Measurements from ENCODE around the gene ZNF264.

DNA sequence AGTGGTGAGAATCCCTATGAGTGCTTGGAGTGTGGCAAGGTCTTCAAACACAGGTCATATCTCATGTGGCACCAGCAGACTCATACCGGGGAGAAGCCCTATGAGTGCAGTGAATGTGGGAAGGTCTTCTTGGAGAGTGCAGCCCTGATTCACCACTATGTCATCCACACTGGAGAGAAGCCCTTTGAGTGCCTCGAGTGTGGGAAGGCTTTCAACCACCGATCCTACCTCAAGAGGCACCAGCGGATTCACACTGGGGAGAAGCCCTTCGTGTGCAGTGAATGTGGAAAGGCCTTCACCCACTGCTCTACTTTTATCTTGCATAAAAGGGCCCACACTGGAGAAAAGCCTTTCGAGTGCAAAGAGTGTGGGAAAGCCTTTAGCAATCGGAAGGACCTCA lies 20.8 kb downstream of the ZNF264 start:
- TF ChIP-seq ZNF114 (tag by site-specific recombination; IDR thresholded peaks at IDR 0.05) (no peak), GLI4 (tag by site-specific recombination; IDR thresholded peaks at IDR 0.05) (no peak), ZNF624 (tag by site-specific recombination; IDR thresholded peaks at IDR 0.05) (no peak), TCF7L2 (IDR thresholded peaks at IDR 0.05; ENCODE audit: borderline replicate concordance, low read depth, low read length) (no peak), YY1 (tag by site-specific recombination; IDR thresholded peaks at IDR 0.05) (no peak), ZNF473 (tag by site-specific recombination; IDR thresholded peaks at IDR 0.05) (no peak), ZNF274 (IDR thresholded peaks at IDR 0.05; ENCODE audit: low read length) (no peak), ZNF274 (tag by site-specific recombination; IDR thresholded peaks at IDR 0.05; ENCODE audit: borderline replicate concordance) (no peak)
- TF ChIP-seq, protein P1, sequence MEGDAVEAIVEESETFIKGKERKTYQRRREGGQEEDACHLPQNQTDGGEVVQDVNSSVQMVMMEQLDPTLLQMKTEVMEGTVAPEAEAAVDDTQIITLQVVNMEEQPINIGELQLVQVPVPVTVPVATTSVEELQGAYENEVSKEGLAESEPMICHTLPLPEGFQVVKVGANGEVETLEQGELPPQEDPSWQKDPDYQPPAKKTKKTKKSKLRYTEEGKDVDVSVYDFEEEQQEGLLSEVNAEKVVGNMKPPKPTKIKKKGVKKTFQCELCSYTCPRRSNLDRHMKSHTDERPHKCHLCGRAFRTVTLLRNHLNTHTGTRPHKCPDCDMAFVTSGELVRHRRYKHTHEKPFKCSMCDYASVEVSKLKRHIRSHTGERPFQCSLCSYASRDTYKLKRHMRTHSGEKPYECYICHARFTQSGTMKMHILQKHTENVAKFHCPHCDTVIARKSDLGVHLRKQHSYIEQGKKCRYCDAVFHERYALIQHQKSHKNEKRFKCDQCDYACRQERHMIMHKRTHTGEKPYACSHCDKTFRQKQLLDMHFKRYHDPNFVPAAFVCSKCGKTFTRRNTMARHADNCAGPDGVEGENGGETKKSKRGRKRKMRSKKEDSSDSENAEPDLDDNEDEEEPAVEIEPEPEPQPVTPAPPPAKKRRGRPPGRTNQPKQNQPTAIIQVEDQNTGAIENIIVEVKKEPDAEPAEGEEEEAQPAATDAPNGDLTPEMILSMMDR (tag by site-specific recombination; IDR thresholded peaks at IDR 0.05): no peak
- TF ChIP-seq, protein P2, sequence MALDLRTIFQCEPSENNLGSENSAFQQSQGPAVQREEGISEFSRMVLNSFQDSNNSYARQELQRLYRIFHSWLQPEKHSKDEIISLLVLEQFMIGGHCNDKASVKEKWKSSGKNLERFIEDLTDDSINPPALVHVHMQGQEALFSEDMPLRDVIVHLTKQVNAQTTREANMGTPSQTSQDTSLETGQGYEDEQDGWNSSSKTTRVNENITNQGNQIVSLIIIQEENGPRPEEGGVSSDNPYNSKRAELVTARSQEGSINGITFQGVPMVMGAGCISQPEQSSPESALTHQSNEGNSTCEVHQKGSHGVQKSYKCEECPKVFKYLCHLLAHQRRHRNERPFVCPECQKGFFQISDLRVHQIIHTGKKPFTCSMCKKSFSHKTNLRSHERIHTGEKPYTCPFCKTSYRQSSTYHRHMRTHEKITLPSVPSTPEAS (tag by site-specific recombination; IDR thresholded peaks at IDR 0.05): no peak
- TF ChIP-seq, protein P3, sequence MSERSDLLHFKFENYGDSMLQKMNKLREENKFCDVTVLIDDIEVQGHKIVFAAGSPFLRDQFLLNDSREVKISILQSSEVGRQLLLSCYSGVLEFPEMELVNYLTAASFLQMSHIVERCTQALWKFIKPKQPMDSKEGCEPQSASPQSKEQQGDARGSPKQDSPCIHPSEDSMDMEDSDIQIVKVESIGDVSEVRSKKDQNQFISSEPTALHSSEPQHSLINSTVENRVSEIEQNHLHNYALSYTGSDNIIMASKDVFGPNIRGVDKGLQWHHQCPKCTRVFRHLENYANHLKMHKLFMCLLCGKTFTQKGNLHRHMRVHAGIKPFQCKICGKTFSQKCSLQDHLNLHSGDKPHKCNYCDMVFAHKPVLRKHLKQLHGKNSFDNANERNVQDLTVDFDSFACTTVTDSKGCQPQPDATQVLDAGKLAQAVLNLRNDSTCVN (tag by site-specific recombination; optimal IDR thresholded peaks at IDR 0.05): no peak
